PC-9 (cell line): ENCODE data around the gene NUTM1.
"Not testable (repeated sequence)": the region's sequence is repeated elsewhere in the genome, so short reads cannot be mapped to it uniquely, and the experiment has no call there.

ENCODE experiments used
- EZH2 ChIP-seq: fragments of 200-600 bp; sonication (generic); IDR thresholded peaks from 2 replicates; pipeline ENCODE4 v1.8.0; 2017; ENCODE audit warnings: antibody characterized with exemption, low read depth
- TF ChIP-seq, protein P1 (sequence below): fragments of 200-600 bp; sonication (generic); conservative IDR thresholded peaks from 2 replicates; pipeline ENCODE4 v1.6.1; 2017; ENCODE audit warnings: mixed run types, antibody characterized with exemption, mild to moderate bottlenecking, moderate library complexity

GRCh38 chr15:34375541-34375940 is 32.4 kb downstream of the NUTM1 start:
- TF ChIP-seq, protein P1, sequence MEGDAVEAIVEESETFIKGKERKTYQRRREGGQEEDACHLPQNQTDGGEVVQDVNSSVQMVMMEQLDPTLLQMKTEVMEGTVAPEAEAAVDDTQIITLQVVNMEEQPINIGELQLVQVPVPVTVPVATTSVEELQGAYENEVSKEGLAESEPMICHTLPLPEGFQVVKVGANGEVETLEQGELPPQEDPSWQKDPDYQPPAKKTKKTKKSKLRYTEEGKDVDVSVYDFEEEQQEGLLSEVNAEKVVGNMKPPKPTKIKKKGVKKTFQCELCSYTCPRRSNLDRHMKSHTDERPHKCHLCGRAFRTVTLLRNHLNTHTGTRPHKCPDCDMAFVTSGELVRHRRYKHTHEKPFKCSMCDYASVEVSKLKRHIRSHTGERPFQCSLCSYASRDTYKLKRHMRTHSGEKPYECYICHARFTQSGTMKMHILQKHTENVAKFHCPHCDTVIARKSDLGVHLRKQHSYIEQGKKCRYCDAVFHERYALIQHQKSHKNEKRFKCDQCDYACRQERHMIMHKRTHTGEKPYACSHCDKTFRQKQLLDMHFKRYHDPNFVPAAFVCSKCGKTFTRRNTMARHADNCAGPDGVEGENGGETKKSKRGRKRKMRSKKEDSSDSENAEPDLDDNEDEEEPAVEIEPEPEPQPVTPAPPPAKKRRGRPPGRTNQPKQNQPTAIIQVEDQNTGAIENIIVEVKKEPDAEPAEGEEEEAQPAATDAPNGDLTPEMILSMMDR: not testable (repeated sequence)
- not testable (repeated sequence) for TF ChIP-seq EZH2
